ENCODE results near the gene DNAI1. TPM values are rescaled to one million over a fixed set of nuclear protein-coding genes. Genes with fewer than 3 reads are reported as not detected.

DNAI1 gene
- total and polyA plus RNA-seq, 10 of the 15 experiments (the other 5 are each of a cell fraction or from before 2014, with no cell fraction given): not detected

Small RNAs within 50 kb of the gene (small RNA-seq; reads per million reads assigned to genes)
- not detected for gene RN7SKP24

Other genes with a start within 250 kb of the DNAI1 start
Only the 7 nearest of the 14 such genes appear.
- 6.0 and 6.7 TPM in 2 replicates for gene KIF24, start 129.5 kb upstream of the DNAI1 start, total RNA-seq (2014; rRNA removed)
- 5.7 TPM in 2 replicates for gene KIF24, start 129.5 kb upstream of the DNAI1 start, total RNA-seq (2014; rRNA removed; fragmentation: Illumina TruSeq; extraction: Trizol)
- 5.2 and 5.3 TPM in 2 replicates for gene KIF24, start 129.5 kb upstream of the DNAI1 start, total RNA-seq (2021)
- gene KIF24, start 129.5 kb upstream of the DNAI1 start, polyA plus RNA-seq (2011; rRNA removed): 4.4 and 5.0 TPM in 2 replicates
- 4.7 and 5.5 TPM in 2 replicates for gene KIF24, start 129.5 kb upstream of the DNAI1 start, polyA plus RNA-seq (2014; fragmentation: Illumina TruSeq; extraction: Trizol)
- under 1 TPM; 0.58 to 0.66 TPM for gene KIF24, start 129.5 kb upstream of the DNAI1 start, polyA plus RNA-seq (2014; fragmentation: Nextera tagmentation; extraction: Ambion mirVana)
- gene KIF24, start 129.5 kb upstream of the DNAI1 start, polyA plus RNA-seq (2014; rRNA removed): 4.2 and 4.5 TPM in 2 replicates
- gene KIF24, start 129.5 kb upstream of the DNAI1 start, polyA plus RNA-seq (2016; fragmentation: Nextera tagmentation; extraction: Ambion mirVana): 1 to 10 TPM; 5.8 to 6.0 TPM
- 24.8 and 24.9 TPM in 2 replicates for gene NUDT2, start 129.2 kb upstream of the DNAI1 start, total RNA-seq (2014; rRNA removed)
- gene NUDT2, start 129.2 kb upstream of the DNAI1 start, total RNA-seq (2014; rRNA removed; fragmentation: Illumina TruSeq; extraction: Trizol): 28.7 and 31.2 TPM in 2 replicates
- gene NUDT2, start 129.2 kb upstream of the DNAI1 start, total RNA-seq (2021): 23.8 and 24.5 TPM in 2 replicates
- gene NUDT2, start 129.2 kb upstream of the DNAI1 start, polyA plus RNA-seq (2011; rRNA removed): 46.6 and 46.8 TPM in 2 replicates
- gene NUDT2, start 129.2 kb upstream of the DNAI1 start, polyA plus RNA-seq (2014; fragmentation: Illumina TruSeq; extraction: Trizol): 29.2 and 30.1 TPM in 2 replicates
- gene NUDT2, start 129.2 kb upstream of the DNAI1 start, polyA plus RNA-seq (2014; fragmentation: Nextera tagmentation; extraction: Ambion mirVana): 10 to 100 TPM; 54.4 to 55.1 TPM
- 27.7 and 27.8 TPM in 2 replicates for gene NUDT2, start 129.2 kb upstream of the DNAI1 start, polyA plus RNA-seq (2014; rRNA removed)
- 10 to 100 TPM; 37.2 to 40.5 TPM for gene NUDT2, start 129.2 kb upstream of the DNAI1 start, polyA plus RNA-seq (2016; fragmentation: Nextera tagmentation; extraction: Ambion mirVana)
- 0.11 and 0.16 TPM in 2 replicates for gene MYORG, start 81.9 kb upstream of the DNAI1 start, total RNA-seq (2014; rRNA removed)
- 0.05 and 0.09 TPM in 2 replicates for gene MYORG, start 81.9 kb upstream of the DNAI1 start, total RNA-seq (2014; rRNA removed; fragmentation: Illumina TruSeq; extraction: Trizol)
- gene MYORG, start 81.9 kb upstream of the DNAI1 start, total RNA-seq (2021): 0.21 and 0.36 TPM in 2 replicates
- gene MYORG, start 81.9 kb upstream of the DNAI1 start, polyA plus RNA-seq (2011; rRNA removed): not detected in 2 replicates
- 0.10 and 0.16 TPM in 2 replicates for gene MYORG, start 81.9 kb upstream of the DNAI1 start, polyA plus RNA-seq (2014; fragmentation: Illumina TruSeq; extraction: Trizol)
- under 1 TPM; 0.06 to 0.07 TPM for gene MYORG, start 81.9 kb upstream of the DNAI1 start, polyA plus RNA-seq (2014; fragmentation: Nextera tagmentation; extraction: Ambion mirVana)
- 0.05 and 0.15 TPM in 2 replicates for gene MYORG, start 81.9 kb upstream of the DNAI1 start, polyA plus RNA-seq (2014; rRNA removed)
- under 1 TPM; 0.13 to 0.24 TPM for gene MYORG, start 81.9 kb upstream of the DNAI1 start, polyA plus RNA-seq (2016; fragmentation: Nextera tagmentation; extraction: Ambion mirVana)
- 0.65 and 0.85 TPM in 2 replicates for gene FAM219A, start 235 bp upstream of the DNAI1 start, total RNA-seq (2014; rRNA removed)
- 0.51 and 0.58 TPM in 2 replicates for gene FAM219A, start 235 bp upstream of the DNAI1 start, total RNA-seq (2014; rRNA removed; fragmentation: Illumina TruSeq; extraction: Trizol)
- 1.8 and 2.0 TPM in 2 replicates for gene FAM219A, start 235 bp upstream of the DNAI1 start, total RNA-seq (2021)
- gene FAM219A, start 235 bp upstream of the DNAI1 start, polyA plus RNA-seq (2011; rRNA removed): 0.29 and 0.60 TPM in 2 replicates
- 0.76 and 0.96 TPM in 2 replicates for gene FAM219A, start 235 bp upstream of the DNAI1 start, polyA plus RNA-seq (2014; fragmentation: Illumina TruSeq; extraction: Trizol)
- under 1 TPM; 0.11 to 0.20 TPM for gene FAM219A, start 235 bp upstream of the DNAI1 start, polyA plus RNA-seq (2014; fragmentation: Nextera tagmentation; extraction: Ambion mirVana)
- 1.3 TPM in 2 replicates for gene FAM219A, start 235 bp upstream of the DNAI1 start, polyA plus RNA-seq (2014; rRNA removed)
- gene FAM219A, start 235 bp upstream of the DNAI1 start, polyA plus RNA-seq (2016; fragmentation: Nextera tagmentation; extraction: Ambion mirVana): under 1 TPM; 0.21 to 0.82 TPM
- gene ENHO, start 64.2 kb downstream of the DNAI1 start, total RNA-seq (2014; rRNA removed): not detected in 2 replicates
- not detected in 2 replicates for gene ENHO, start 64.2 kb downstream of the DNAI1 start, total RNA-seq (2014; rRNA removed; fragmentation: Illumina TruSeq; extraction: Trizol)
- not detected in 2 replicates for gene ENHO, start 64.2 kb downstream of the DNAI1 start, total RNA-seq (2021)
- gene ENHO, start 64.2 kb downstream of the DNAI1 start, polyA plus RNA-seq (2011; rRNA removed): not detected in 2 replicates
- gene ENHO, start 64.2 kb downstream of the DNAI1 start, polyA plus RNA-seq (2014; fragmentation: Illumina TruSeq; extraction: Trizol): not detected in 2 replicates
- gene ENHO, start 64.2 kb downstream of the DNAI1 start, polyA plus RNA-seq (2014; fragmentation: Nextera tagmentation; extraction: Ambion mirVana): not detected
- gene ENHO, start 64.2 kb downstream of the DNAI1 start, polyA plus RNA-seq (2014; rRNA removed): not detected in 2 replicates
- gene ENHO, start 64.2 kb downstream of the DNAI1 start, polyA plus RNA-seq (2016; fragmentation: Nextera tagmentation; extraction: Ambion mirVana): not detected
- not detected in 2 replicates for gene CNTFR, start 130.9 kb downstream of the DNAI1 start, total RNA-seq (2014; rRNA removed)
- not detected in 2 replicates for gene CNTFR, start 130.9 kb downstream of the DNAI1 start, total RNA-seq (2014; rRNA removed; fragmentation: Illumina TruSeq; extraction: Trizol)
- not detected in 2 replicates for gene CNTFR, start 130.9 kb downstream of the DNAI1 start, total RNA-seq (2021)
- gene CNTFR, start 130.9 kb downstream of the DNAI1 start, polyA plus RNA-seq (2011; rRNA removed): not detected in 2 replicates
- not detected in 2 replicates for gene CNTFR, start 130.9 kb downstream of the DNAI1 start, polyA plus RNA-seq (2014; fragmentation: Illumina TruSeq; extraction: Trizol)
- not detected for gene CNTFR, start 130.9 kb downstream of the DNAI1 start, polyA plus RNA-seq (2014; fragmentation: Nextera tagmentation; extraction: Ambion mirVana)
- gene CNTFR, start 130.9 kb downstream of the DNAI1 start, polyA plus RNA-seq (2014; rRNA removed): not detected in 2 replicates
- not detected for gene CNTFR, start 130.9 kb downstream of the DNAI1 start, polyA plus RNA-seq (2016; fragmentation: Nextera tagmentation; extraction: Ambion mirVana)
- 28.0 and 30.2 TPM in 2 replicates for gene RPP25L, start 153.3 kb downstream of the DNAI1 start, total RNA-seq (2014; rRNA removed)
- 14.0 and 14.3 TPM in 2 replicates for gene RPP25L, start 153.3 kb downstream of the DNAI1 start, total RNA-seq (2014; rRNA removed; fragmentation: Illumina TruSeq; extraction: Trizol)
- gene RPP25L, start 153.3 kb downstream of the DNAI1 start, total RNA-seq (2021): 18.4 and 19.0 TPM in 2 replicates
- 7.8 and 12.9 TPM in 2 replicates for gene RPP25L, start 153.3 kb downstream of the DNAI1 start, polyA plus RNA-seq (2011; rRNA removed)
- gene RPP25L, start 153.3 kb downstream of the DNAI1 start, polyA plus RNA-seq (2014; fragmentation: Illumina TruSeq; extraction: Trizol): 2.9 and 8.5 TPM in 2 replicates
- gene RPP25L, start 153.3 kb downstream of the DNAI1 start, polyA plus RNA-seq (2014; fragmentation: Nextera tagmentation; extraction: Ambion mirVana): 10 to 100 TPM in 1 of 2 experiments, 1 to 10 TPM in 1; 7.7 to 14.7 TPM
- gene RPP25L, start 153.3 kb downstream of the DNAI1 start, polyA plus RNA-seq (2014; rRNA removed): 26.6 and 36.3 TPM in 2 replicates
- 10 to 100 TPM; 26.1 to 26.2 TPM for gene RPP25L, start 153.3 kb downstream of the DNAI1 start, polyA plus RNA-seq (2016; fragmentation: Nextera tagmentation; extraction: Ambion mirVana)

Data from GM12878 (cell line).